Lower leg skin (tissue), 4 donors: ENCODE data around the gene TAF7L. TPM values are rescaled to one million over a fixed set of nuclear protein-coding genes. Genes with fewer than 3 reads are reported as not detected.
"Not testable (repeated sequence)": the region's sequence is repeated elsewhere in the genome, so short reads cannot be mapped to it uniquely, and the experiment has no call there.

Experiments
- DNase-seq, 2 donors: peaks; one replicate each; pipeline ENCODE4 v3.0.0-alpha.2; 2019; ENCODE audit warnings: low spot score in 2 of 2
- H3K4me3 ChIP-seq: fragments of 200-600 bp; sonication (generic); 2 replicates; pipeline ENCODE4 v1.5.1; 2017; ENCODE audit warnings: mild to moderate bottlenecking, low read depth; ENCODE audit not compliant: poor library complexity, severe bottlenecking
- CTCF ChIP-seq, 3 donors: fragments of 450-650 bp; IDR thresholded peaks; one replicate each; pipeline ENCODE4 v1.5.1; 2016; ENCODE audit warnings: antibody characterized with exemption in 3 of 3, mild to moderate bottlenecking in 3 of 3, moderate library complexity in 2 of 3
- POLR2A ChIP-seq, 2 donors: fragments of 450-650 bp; IDR thresholded peaks; one replicate each; pipeline ENCODE4 v1.6.1; 2016 to 2017; ENCODE audit warnings: antibody characterized with exemption in 2 of 2, mild to moderate bottlenecking in 1 of 2, moderate library complexity in 1 of 2
- WGBS, 2 donors: methylation state at CpG; one replicate each; pipeline ENCODE4 v1.1.5; 2018; 5-methylcytosine and 5-hydroxymethylcytosine counted together
- intact Hi-C: fragments of 100-400 bp; cut with DNase I; formaldehyde crosslinking; loops from one replicate; pipeline ENCODE4 v1.15.0; 2023; ENCODE audit warnings: low total_unique reads
- total RNA-seq, 4 donors: library from RNA; depleted of rRNA; stranded (reverse); fragments of >200 nt; gene quantifications; one replicate each; pipeline ENCODE4 v1.1.0, GENCODE V29; 2016

The TAF7L gene
- 1 to 10 TPM in 1 of 4 donors, under 1 TPM in 3; 0.45 to 1.5 (median 0.67) TPM for total RNA-seq

- DNase-seq, result no peak
- TF ChIP-seq CTCF (IDR thresholded peaks at IDR 0.05), result no peak
- no peak for TF ChIP-seq POLR2A (IDR thresholded peaks at IDR 0.05)
- H3K4me3 ChIP-seq, result no peak within 1 kb of the TSS
- intact Hi-C loops, result no loop called here
- WGBS, 2 donors, result 47 to 58% methylated on average over 5 to 75 of the region's 75 CpGs
These were observed at the start of gene TAF7L for GRCh38 chrX:101290957-101291603. TSS of gene TAF7L (minus strand) at chrX:101291334. CDS start at chrX:101287543, 3,791 bp downstream.

- H3K4me3 ChIP-seq, result no peak overlapping the region
- intact Hi-C loops, result no loop called here
- DNase-seq, result no peak
- TF ChIP-seq POLR2A (IDR thresholded peaks at IDR 0.05), result no peak
- no peak for TF ChIP-seq CTCF (IDR thresholded peaks at IDR 0.05)
- 86 to 89% methylated on average over 4 of the region's 4 CpGs for WGBS, 2 donors
These were observed 46.7 kb upstream of the TAF7L start for GRCh38 chrX:101337776-101338271.

- WGBS, 2 donors, result 71 to 84% methylated on average over 7 of the region's 7 CpGs
- intact Hi-C loops, DNase-seq, H3K4me3 ChIP-seq: not testable (repeated sequence)
These were observed 43.2 kb upstream of the TAF7L start for GRCh38 chrX:101334310-101334709.

- 72 to 93% methylated on average over 2 to 3 of the region's 3 CpGs for WGBS, 2 donors
- intact Hi-C loops, DNase-seq, H3K4me3 ChIP-seq: not testable (repeated sequence)
These were observed 35.5 kb upstream of the TAF7L start for GRCh38 chrX:101326600-101326999.

GRCh38 chrX:101303790-101304189 lies 12.7 kb upstream of the TAF7L start:
- intact Hi-C loops, result no loop called here
- no peak for DNase-seq
- TF ChIP-seq CTCF (IDR thresholded peaks at IDR 0.05), result no peak
- no peak for TF ChIP-seq POLR2A (IDR thresholded peaks at IDR 0.05)
- no peak overlapping the region for H3K4me3 ChIP-seq
- 86 to 94% methylated on average over 1 of the region's 1 CpG for WGBS, 2 donors

- intact Hi-C loops, DNase-seq, H3K4me3 ChIP-seq: not testable (repeated sequence)
- whole genome bisulfite sequencing, 2 donors, result 90 to 92% methylated on average over 3 of the region's 3 CpGs
These were observed 4.5 kb upstream of the TAF7L start for GRCh38 chrX:101295603-101296002.

- H3K4me3 ChIP-seq, result no peak overlapping the region
- intact Hi-C loops, result no loop called here
- DNase-seq, result no peak
- no peak for TF ChIP-seq CTCF (IDR thresholded peaks at IDR 0.05)
- no peak for TF ChIP-seq POLR2A (IDR thresholded peaks at IDR 0.05)
- WGBS, 2 donors, result 2 to 6% methylated on average over 2 of the region's 2 CpGs
These were observed 3.7 kb downstream of the TAF7L start for GRCh38 chrX:101287402-101287801.
